ENCODE results near the gene GSTA2.

DNA sequence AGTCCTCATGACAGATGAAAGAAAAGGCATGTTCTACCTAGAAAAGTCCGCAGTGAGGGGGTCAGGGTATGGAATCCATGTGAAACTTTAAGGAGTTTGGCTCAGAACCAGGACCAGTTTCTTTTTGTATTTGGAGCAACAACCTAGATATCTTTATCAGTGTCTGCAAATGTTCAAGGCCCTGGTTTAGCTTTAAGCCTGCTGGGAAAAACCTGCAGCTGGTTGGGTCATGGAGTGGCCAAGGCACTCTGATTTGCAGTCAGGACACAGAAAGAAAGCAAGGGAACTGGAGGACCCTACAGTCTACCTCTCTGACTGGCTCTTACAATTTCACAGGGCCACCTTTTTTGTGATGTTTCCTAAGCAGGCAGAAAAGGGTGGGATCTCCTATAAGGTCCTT is 33.7 kb downstream of the GSTA2 start:
- TF ChIP-seq, protein P1, sequence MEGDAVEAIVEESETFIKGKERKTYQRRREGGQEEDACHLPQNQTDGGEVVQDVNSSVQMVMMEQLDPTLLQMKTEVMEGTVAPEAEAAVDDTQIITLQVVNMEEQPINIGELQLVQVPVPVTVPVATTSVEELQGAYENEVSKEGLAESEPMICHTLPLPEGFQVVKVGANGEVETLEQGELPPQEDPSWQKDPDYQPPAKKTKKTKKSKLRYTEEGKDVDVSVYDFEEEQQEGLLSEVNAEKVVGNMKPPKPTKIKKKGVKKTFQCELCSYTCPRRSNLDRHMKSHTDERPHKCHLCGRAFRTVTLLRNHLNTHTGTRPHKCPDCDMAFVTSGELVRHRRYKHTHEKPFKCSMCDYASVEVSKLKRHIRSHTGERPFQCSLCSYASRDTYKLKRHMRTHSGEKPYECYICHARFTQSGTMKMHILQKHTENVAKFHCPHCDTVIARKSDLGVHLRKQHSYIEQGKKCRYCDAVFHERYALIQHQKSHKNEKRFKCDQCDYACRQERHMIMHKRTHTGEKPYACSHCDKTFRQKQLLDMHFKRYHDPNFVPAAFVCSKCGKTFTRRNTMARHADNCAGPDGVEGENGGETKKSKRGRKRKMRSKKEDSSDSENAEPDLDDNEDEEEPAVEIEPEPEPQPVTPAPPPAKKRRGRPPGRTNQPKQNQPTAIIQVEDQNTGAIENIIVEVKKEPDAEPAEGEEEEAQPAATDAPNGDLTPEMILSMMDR (IDR thresholded peaks at IDR 0.05; ENCODE audit: poor library complexity), result no peak
- TF ChIP-seq EZH2 (IDR thresholded peaks at IDR 0.05; ENCODE audit: borderline replicate concordance) (no peak), EZH2phosphoT487 (IDR thresholded peaks at IDR 0.05; ENCODE audit: low read depth, severe bottlenecking, unreplicated experiment) (no peak)

Data from hepatocyte (in vitro differentiated cells).